GM21360 (cell line): ENCODE data around the gene ADGRF4.
"Not testable (repeated sequence)": the region's sequence is repeated elsewhere in the genome, so short reads cannot be mapped to it uniquely, and the experiment has no call there.

Source experiments
- ATAC-seq: cut with Tn5 transposase; IDR thresholded peaks from one replicate; pipeline ENCODE4 v1.9.1; 2021; ENCODE audit warnings: mild to moderate bottlenecking, moderate library complexity; ENCODE audit not compliant: unreplicated experiment

Gene ADGRF4

DNA sequence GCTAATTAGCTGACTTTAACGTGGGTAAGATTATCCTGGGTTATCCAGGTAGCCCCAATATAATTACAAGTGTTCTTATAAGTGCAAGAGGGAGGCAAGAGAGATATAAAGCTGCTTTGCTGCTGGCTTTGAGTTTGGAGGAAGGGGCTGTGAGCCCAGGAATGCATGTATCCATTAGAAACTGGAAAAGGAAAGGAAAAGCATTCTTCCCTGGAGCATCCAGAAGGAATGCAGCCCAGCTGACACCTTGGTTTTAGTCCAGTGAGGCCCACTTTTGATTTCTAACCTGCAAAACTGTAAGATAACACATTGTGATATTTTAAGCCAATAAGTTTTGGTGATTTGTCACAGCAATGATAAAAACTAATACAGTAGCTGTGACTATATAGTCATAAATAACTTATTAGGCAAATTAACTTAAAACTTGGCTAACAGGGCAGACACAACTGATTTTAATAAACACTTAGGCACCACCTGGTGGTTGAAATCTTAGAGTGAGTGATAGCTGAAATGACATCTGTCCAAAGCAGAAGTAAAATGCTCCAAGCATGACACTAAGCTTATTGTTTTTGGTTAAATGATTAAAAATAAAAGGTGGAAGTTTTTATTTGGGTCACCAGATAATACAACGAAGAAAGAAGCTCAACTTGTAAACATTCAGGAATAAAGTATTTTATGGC is 35.6 kb downstream of the ADGRF4 start:
- peak; percentile 74 for ATAC-seq

DNA sequence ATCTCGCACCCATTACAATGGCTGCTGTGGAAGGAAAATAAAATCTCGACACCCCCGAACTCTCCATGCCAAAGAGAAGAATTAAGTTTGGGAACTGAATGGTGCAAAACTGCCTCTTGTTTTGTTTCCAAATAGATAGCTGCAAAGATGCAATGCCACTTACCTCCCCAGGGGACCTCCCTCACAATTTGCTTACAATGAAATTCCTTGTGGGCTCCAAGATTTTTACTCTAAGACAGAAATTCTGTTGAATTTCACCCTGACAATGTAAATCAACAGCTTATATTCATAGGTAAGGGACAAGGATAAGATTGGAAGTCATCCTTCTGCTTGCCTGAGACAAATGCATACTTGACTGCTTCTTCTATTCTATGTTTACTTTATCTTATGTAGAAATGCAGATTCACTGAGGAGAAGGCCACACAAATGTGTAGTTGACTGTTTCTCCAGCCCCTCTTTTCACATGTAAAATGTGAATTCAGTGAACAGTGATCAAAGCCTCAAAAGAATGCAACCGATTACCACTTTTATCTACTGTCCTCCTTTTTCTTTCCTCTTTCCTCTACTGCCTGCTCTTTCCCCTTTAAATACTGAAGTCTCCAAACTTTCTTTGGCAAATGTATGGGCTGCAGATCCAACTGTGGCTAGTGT is 36.6 kb downstream of the ADGRF4 start:
- ATAC-seq, result no peak

DNA sequence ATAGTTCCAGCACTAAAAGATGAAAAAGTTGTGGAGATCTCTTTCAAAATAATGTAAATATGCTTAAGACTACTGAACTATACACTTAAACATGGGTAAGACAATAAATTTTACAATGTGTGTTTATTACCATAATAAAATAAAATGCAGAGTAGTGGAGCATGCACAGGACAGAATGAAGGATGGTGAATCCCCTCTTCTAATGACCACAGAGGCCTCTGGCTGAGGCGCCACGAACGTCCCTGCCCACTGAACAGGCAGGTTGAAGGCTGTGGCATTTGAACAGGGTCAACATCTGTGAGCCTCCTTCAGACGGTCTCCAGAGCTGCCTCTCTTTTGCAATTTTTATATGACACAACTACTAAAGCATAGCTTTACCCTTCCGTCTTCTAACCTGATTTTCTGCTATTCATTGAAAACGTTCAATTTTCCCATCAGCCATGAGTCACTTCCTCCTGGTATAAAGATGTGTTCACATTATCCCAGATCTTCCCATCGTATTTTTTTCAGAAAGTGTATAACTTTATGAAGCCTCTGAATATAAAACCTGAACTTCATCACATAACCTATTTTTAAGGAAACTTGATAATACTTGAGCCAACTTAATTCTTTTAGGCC is 37.8 kb downstream of the ADGRF4 start:
- ATAC-seq, result no peak

DNA sequence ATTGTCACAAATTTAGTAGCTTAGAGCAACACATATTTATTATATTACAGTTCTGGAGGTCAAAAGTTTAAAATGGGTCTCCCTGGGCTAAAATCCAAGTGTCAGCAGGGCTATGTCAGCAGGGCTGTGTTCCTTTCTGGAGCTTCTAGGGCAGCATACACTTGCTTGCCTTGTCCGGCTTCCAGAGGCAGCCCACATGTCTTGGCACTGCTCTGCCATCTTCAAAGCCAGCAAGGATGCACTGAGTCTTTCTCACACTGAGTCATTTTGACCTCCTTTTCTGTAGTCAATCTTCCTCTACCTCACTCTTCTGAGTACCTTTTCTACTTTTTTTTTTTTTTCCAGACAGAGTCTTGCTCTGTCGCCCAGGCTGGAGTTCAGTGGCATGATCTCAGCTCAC is 39.0 kb downstream of the ADGRF4 start:
- no peak for ATAC-seq

DNA sequence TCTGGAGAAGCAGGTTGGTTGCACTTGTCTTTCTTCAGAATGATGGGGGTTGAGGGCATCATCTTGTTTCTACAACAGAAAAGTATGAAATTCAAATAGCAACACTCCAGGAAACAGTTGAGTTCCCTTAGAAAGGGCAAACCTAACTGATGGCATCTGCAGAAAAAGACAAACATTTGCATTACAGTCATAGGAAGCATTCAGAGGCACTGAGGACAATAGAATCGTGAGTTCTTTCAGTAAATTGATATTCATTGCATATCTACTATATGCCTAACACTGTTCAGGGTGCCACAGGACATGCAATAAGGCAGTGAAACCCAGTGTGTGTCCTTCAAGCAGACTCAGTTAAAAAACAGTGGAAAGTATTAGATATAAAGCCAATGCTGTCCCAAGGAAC is 42.3 kb downstream of the ADGRF4 start:
- ATAC-seq, result no peak

DNA sequence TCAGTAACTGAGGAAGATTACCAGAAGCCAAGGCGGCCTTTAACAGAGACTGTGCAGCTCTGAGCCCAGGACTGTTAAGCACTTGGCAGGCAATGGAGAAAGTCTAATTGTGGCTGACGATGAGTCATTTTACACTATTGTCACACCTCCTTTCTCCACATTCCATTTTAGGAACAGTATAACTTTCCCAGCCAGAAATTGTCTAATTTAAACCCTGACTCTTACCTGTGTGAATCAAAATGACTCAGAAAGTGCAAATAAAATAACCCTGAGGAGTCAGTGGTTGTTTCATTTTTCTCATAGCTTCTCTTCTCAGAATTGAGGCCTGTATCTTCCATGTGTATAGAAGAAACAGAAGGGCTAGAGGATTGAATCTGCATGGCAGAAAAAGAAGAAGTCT is 43.4 kb downstream of the ADGRF4 start:
- peak; percentile 82 for ATAC-seq

DNA sequence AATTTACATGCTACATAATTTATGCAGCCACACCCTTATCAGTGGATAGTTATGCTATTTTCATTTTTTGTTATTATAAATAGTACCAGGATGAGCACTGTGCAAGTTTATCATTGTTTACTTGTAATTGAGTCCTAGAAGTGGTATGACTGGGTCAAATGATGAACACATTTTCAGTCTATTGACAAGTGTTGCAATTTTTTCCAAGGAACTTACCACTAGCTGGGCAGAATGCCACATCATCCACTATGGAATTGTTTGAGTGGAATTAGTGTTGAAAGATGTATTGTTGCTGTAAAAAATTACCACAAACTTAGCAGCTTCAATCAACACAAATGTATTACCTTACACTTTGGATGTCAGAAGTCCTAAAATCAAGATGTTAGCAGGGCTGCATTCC is 45.4 kb downstream of the ADGRF4 start:
- no peak for ATAC-seq

DNA sequence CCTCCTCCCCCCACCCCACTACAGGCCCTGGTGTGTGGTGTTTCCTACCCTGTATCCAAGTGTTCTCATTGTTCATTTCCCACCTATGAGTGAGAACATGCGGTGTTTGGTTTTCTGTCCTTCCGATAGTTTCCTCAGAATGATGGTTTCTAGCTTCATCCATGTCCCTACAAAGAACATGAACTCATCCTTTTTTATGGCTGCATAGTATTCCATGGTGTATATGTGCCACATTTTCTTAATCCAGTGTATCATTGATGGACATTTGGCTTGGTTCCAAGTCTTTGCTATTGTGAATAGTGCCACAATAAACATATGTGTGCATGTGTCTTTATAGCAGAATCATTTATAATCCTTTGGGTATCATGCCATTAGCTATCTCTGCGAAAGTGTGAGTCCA is 46.9 kb downstream of the ADGRF4 start:
- ATAC-seq, result not testable (repeated sequence)

DNA sequence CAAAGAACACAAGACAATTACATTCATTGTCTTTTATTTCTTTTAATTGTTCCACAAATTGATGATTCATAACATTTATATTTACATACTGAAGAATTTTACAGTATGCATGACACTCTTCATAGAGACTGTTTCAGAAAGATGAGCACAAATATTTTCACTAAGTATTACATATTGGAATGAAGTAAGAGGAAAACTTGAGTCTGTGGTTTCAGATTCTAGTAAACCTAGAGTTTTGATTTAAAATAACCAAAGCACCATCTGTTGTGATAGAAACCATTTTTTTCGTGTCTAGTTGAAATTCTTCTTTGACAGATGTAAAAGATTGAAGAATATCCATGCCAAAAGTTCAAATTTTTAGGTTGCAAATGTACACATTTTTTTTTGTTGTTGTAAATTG is 51.4 kb downstream of the ADGRF4 start:
- ATAC-seq, result no peak

DNA sequence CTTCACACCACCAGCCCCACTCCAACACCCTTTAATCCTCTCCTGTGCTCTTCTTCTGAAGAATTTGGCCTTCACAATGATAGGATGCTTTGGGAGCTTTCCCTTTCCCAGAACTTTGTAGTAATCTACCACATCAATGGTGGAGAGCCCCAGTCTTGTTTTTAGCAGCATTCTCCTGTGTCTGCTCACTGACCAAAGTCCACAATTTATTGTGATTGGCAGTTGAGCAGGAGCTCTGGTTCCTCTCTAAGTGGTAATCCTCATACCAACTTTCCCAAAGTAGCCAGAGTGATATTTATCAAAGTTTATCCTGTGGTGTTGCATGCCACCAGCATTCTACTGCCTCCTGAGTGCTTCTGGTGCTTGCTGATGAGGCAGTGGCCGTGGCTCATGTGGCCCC is 54.4 kb downstream of the ADGRF4 start:
- ATAC-seq, result no peak

DNA sequence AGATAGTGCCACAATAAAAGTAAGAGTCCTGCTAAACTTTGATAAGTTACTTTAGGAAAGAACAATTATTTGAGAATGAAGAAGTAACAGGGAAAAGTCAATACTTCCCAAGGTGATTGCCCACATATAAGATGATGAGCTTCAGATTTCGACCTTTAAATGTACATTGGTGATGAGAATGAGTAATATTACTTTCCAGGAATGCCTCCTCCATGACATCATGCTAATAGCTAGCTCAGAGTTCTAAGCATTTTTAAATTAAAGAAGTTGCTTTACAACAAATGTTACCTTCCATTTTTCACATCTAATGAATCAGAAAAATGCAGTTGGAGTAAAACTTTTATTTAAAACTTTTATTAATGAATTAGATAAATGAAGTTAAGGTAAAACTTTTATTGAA is 61.0 kb downstream of the ADGRF4 start:
- ATAC-seq, result no peak

DNA sequence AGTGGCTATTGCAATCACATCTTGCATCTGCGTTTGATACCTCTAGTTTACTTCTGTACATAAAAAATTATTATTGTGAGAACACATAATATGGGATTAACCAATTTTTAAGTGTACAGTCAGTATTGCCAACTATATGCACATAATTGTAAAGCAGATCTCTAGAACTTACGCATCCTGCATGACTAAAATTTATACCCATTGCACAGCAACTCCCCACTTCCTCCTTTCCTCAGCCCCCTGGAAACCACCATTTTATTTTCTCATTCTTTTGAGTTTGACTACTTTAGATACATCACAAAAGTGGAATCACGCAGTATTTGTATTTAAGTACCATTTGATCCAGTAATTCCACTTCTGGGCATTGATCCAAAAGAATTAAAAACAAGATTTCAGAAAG is 64.1 kb downstream of the ADGRF4 start:
- no peak for ATAC-seq

DNA sequence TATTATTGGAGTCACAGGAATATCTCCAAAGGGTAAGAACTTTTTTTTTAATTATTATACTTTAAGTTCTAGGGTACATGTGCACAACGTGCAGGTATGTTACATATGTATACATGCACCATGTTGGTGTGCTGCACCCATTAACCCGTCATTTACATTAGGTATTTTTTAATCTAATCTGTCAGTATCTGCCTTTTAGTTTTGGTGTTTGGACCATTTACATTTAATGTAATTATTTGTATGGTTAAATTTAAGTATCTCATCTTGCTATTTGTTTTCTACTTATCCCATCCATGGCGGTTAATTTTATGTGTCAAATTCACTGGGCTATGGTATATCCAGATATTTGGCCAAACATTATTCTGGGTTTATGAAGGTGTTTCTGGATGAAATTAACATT is 68.1 kb downstream of the ADGRF4 start:
- ATAC-seq, result no peak

DNA sequence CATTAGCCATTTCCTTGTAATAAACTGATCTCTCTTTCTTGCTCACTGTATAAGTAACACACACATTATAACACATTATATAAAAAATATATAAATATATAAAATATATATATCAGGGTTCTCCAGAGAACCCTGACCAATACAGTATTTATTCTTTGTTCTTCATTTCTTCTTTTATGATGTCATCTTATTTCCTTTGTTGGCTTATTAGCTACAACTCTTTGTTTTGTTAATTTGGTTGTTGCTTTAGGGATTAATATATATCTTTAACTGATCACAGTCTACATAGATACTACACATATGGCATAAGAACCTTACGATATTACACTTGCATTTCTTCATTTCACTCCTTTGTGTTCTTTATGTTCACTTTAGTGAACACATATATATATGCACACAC is 68.7 kb downstream of the ADGRF4 start:
- ATAC-seq, result no peak

DNA sequence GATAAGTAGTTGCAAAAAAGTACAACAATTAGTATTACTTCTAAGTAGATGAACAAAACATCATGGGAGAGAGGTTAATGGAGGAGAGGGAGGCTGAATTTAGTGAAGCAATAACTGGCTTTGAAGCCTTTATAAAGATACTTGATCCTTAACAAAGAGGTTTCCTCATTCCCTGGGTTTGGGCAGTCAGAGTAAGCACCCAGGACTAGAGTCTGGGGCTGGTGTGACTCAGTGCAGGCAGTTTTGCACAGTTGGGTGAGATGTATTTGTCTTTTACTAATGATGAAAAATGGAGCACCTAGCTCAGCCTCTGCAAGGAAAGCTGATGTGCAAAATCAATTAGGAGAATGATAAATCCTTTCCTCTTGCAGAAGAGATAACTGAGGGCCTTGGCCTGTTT is 71.6 kb downstream of the ADGRF4 start:
- ATAC-seq, result no peak
